LHCN-M2 (cell line): ENCODE data around the gene ABHD11. TPM values are rescaled to one million over a fixed set of nuclear protein-coding genes. Genes with fewer than 3 reads are reported as not detected.
A peak's percentile ranks its signal among the peaks of the same experiment; 100 is the strongest.

Source experiments
- DNase-seq: peaks from one replicate; pipeline ENCODE4 v3.0.0-alpha.2; 2012; ENCODE audit warnings: low read depth
- total RNA-seq: library from RNA; depleted of rRNA; stranded (reverse); fragments of >200 nt; gene quantifications from 2 replicates; pipeline ENCODE4 v1.2.3, GENCODE V29; 2014; rRNA removed

ABHD11 gene
- total RNA-seq, 1 experiment from 2014 or later: 34.5 TPM

DNA sequence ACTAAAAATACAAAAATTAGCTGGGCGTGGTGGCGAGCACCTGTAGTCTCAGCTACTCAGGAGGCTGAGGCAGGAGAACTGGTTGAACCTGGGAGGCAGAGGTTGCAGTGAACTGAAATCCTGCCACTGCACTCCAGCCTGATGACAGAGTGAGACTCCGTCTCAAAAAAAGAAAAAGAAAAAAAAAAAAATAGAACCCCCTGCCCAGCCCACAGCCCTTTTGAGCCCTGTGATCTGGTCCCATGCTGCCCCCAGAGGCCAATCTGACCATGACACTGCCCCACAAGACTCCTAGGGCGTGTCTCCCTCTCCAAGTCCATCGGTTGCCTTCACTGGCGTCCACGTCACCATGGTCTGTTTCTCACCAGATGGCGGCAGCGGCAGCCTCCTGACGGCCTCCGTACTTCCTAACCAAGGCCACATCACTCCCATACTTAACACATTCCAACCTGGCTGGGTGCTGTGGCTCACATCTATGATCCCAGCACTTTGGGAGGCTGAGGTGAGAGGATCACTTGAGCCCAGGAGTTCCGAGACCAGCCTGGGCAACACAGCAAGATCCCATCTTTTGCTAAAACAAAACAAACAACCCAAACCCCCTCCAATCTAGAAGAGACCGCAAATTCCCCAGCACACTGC, 37.1 kb downstream of the ABHD11 start:
- peak; percentile 55 for DNase-seq

DNA sequence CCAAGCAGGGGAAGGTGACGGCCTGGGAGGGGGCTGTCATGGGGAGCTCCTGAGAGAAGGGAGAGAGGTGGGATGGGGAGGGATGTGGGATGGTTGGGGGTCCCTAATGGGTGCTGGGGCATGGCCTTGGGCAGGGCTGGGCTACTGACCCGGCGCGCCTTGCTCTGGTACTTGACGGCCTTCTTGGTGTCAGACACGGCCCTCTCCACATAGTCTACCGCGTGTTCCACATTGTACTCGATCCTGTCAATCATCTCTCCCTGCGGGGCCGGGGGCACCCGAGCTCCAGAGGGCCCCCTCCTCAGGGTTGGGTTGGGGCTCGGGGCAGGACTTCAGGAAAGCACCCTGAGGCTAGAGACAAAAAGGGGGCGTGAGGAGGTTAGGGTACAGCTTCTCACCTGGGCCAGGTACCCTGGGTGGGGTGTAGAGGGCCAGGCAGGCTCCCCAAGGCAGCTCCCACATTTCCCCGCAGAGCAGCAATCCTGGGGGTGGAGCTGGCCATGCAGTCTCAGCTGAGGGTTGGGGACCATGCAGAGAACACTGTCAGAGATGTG, 37.9 kb downstream of the ABHD11 start:
- DNase-seq: no peak

DNA sequence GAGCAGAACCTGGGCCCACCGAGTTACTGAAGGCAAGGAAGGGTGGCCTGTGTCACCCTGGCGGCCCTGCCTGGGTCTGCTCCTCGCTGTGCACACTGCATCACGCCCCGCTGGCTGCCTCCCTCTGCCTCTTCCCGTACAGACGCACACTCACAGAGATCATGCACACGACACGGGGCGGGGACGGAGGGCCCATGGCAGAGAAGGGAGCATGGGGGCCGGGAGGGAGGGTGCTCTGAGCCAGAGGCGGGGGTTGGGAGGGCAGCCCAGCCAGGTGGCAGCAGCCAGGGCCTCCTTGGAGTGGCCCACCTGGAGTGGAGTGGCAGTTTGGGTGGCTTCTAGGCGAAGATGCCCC, 38.6 kb downstream of the ABHD11 start:
- DNase-seq: no peak

DNA sequence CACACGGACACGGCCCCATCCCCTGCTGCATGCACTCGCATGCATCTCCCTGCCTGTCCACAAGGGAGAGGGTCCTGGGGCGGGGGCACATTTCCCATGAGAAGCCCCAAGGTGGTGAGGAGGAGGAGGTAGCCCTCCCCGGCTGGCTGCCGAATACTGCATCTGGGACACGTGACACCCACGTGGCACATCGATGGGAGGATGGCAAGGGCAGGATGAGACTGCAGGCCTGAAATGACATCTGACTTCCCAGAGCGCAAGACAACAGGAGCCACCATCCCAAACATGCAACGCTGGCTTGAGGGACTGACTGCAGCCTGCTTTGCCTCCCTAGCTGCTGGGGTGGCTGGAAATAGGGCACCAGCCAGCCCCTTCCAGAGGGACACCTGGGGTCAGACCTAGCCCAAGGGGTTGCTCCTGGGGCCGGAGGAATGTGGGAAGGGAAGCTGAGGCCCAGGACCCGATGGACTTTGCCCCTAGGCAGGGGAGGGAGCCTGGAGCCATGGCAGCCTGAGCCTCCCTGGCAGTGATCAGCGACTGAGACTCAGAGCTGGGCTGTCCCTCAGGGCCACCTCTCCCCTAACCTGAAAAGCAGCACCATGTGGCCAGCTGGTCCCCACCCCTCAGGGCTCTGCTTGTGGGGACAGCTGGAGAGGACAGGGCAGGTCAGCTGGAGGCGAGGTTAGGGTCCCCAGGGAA, 39.1 kb downstream of the ABHD11 start:
- DNase-seq: no peak

DNA sequence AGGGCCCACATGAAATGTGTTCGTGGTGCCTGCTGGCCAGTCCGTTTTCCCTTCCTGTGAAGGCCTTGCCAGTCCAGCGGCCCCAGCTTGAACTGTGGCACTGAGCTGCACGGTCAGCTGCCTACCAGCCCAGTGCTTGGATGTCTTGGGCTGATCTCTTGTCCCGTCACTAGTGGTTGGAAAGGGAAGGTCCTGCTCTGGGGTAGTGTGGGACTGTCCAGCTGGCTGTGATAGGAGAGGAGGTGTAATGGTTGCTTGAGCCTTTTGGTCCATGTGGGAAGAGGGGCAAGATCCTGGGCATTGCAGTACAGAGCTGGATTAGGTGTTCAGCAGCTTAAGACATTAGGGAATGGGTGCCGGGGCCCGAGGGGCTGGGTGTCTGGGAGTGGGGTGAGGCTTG, 40.2 kb downstream of the ABHD11 start:
- no peak for DNase-seq

DNA sequence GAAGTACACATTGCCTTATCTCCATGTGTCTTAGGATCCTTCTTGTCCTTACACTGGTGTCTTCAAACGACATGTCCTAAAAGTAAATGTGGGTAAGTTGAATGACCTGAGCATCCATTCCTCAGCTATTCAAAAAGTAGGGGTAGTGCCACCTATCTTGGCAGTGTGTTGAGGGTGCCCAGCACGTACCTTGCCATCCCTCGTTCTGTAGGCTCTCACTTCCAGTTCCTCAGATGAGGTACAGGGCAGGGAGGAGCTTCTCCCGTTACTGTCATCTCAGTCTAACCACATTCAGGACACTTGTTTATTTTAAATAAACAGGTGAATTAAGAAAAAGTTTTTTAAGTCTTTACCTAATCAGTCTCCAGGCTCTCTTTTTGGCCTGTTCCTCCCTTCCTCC, 42.2 kb downstream of the ABHD11 start:
- DNase-seq: no peak

DNA sequence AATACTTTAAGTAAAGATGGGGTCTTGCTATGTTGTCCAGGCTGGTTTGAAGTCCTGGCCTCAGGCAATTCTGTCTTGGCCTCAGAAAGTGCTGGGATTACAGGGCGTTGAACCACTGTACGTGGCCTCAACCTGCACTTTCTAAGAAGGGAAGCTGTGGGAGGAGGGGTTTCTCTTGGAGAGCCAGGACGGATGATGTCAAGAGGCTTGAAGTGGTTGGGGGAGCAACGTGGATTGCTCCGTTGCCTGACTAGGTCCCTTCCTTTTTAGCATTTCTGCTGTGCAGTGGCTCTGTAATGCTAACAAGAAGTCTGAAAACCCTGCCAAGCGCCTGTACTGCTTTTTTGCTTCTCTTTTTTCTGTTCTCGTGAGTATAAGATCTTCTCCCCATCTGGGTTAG, 48.0 kb downstream of the ABHD11 start:
- DNase-seq: no peak

DNA sequence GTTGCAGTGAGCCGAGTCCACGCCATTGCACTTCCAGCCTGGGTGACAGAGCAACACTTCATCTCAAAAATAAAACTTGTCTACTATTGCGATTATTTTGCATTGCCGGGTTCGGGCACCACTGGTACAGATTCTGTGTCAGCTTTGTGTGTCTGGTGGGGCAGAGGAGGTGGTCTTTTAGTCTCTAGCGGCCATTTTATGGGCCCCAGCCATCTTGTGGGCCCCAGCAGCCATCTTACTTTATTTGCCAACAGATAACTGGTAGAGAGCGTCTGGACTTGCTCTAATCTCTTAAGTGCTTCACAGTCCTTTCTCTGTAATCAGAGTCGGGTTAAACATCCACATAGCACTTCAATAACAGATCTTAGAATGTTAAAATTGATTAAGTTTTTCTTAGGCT, 50.3 kb downstream of the ABHD11 start:
- no peak for DNase-seq

Other genes with a start within 250 kb of the ABHD11 start
- 97.0 and 110 TPM in 2 replicates for gene BAZ1B, start 216.5 kb downstream of the ABHD11 start, total RNA-seq
- gene BCL7B, start 181.1 kb downstream of the ABHD11 start, total RNA-seq: 67.7 and 71.0 TPM in 2 replicates
- 147 and 171 TPM in 2 replicates for gene TBL2, start 160.2 kb downstream of the ABHD11 start, total RNA-seq
- gene MLXIPL, start 114.3 kb downstream of the ABHD11 start, total RNA-seq: 0.13 and 0.63 TPM in 2 replicates
- gene VPS37D, start 71.0 kb downstream of the ABHD11 start, total RNA-seq: 6.1 and 6.9 TPM in 2 replicates
- gene DNAJC30, start 55.3 kb downstream of the ABHD11 start, total RNA-seq: 3.9 and 5.5 TPM in 2 replicates
- 69.3 and 82.6 TPM in 2 replicates for gene BUD23, start 55.2 kb downstream of the ABHD11 start, total RNA-seq
- gene STX1A, start 19.1 kb downstream of the ABHD11 start, total RNA-seq: 80.0 and 100 TPM in 2 replicates
- gene CLDN3, start 31.5 kb upstream of the ABHD11 start, total RNA-seq: not detected in 2 replicates
- 0.17 and 0.19 TPM in 2 replicates for gene CLDN4, start 92.2 kb upstream of the ABHD11 start, total RNA-seq
- gene METTL27, start 103.7 kb upstream of the ABHD11 start, total RNA-seq: 3.2 and 5.7 TPM in 2 replicates
- not detected in 2 replicates for gene TMEM270, start 122.4 kb upstream of the ABHD11 start, total RNA-seq